ENCODE measurements around the gene TAF1A. TPM values are rescaled to one million over a fixed set of nuclear protein-coding genes. Genes with fewer than 3 reads are reported as not detected.

Gene TAF1A
- total RNA-seq, 1 experiment from 2014 or later = 12.9 TPM

GRCh38 chr1:222557574-222557973 is 32.2 kb downstream of the TAF1A start:
- Mint-ChIP-seq H3K4me1 (no peaks in the 10 kb centered on the region), H3K27me3 (ENCODE audit: low read depth) (no peaks in the 10 kb centered on the region), H3K9me3 (no peaks in the 10 kb centered on the region), H3K36me3 (peaks cover 23% of the 10 kb centered on the region), H3K27ac (no peak overlapping the region), H3K4me3 (no peak overlapping the region)
- DNase-seq (ENCODE audit: low spot score) = no peak
- TF ChIP-seq ZNF425 (CRISPR knock-in tag; conservative IDR thresholded peaks at IDR 0.05) (no peak), ZNF416 (CRISPR knock-in tag; IDR thresholded peaks at IDR 0.05) (no peak), ATF6 (CRISPR knock-in tag; IDR thresholded peaks at IDR 0.05) (no peak), E2F4 (CRISPR knock-in tag; IDR thresholded peaks at IDR 0.05; ENCODE audit: borderline replicate concordance, low read depth) (no peak), FOXP4 (CRISPR knock-in tag; IDR thresholded peaks at IDR 0.05) (no peak), ESRRA (CRISPR knock-in tag; IDR thresholded peaks at IDR 0.05; ENCODE audit: borderline replicate concordance) (no peak), ZNF671 (CRISPR knock-in tag; IDR thresholded peaks at IDR 0.05) (no peak), ZMAT4 (CRISPR knock-in tag; IDR thresholded peaks at IDR 0.05) (no peak), GABPB1 (CRISPR knock-in tag; IDR thresholded peaks at IDR 0.05) (no peak), ZSCAN18 (CRISPR knock-in tag; IDR thresholded peaks at IDR 0.05) (no peak), ZNF317 (CRISPR knock-in tag; IDR thresholded peaks at IDR 0.05; ENCODE audit: borderline replicate concordance, low read depth) (no peak), ELF4 (CRISPR knock-in tag; IDR thresholded peaks at IDR 0.05; ENCODE audit: low read depth) (no peak), PRRX2 (CRISPR knock-in tag; IDR thresholded peaks at IDR 0.05) (no peak), RELA (CRISPR knock-in tag; IDR thresholded peaks at IDR 0.05; ENCODE audit: borderline replicate concordance) (no peak), USF2 (CRISPR knock-in tag; IDR thresholded peaks at IDR 0.05) (no peak), MXD4 (CRISPR knock-in tag; IDR thresholded peaks at IDR 0.05; ENCODE audit: borderline replicate concordance) (no peak), ZNF281 (CRISPR knock-in tag; IDR thresholded peaks at IDR 0.05) (no peak), NFYB (CRISPR knock-in tag; conservative IDR thresholded peaks at IDR 0.05; ENCODE audit: low read depth) (no peak), ATF1 (CRISPR knock-in tag; IDR thresholded peaks at IDR 0.05) (no peak), NFATC4 (CRISPR knock-in tag; IDR thresholded peaks at IDR 0.05) (no peak)
- POLR2A ChIA-PET = no interaction called here
- CTCF ChIA-PET = interaction anchor here (2.0 kb wide), 1 partner anchor 77 kb away, joined by 9 read pairs; no protein-coding TSS in a partner anchor
- no peak for ATAC-seq

Data from WTC11 (cell line).